Memory B cell (primary cell): ENCODE results near the gene BMPR1A.

Source experiments
- ATAC-seq: fragments of 150-1000 bp; cut with Tn5 transposase; 2 replicates; pipeline ENCODE4 v1.10.0; 2021; ENCODE audit warnings: low read depth, mild to moderate bottlenecking, moderate library complexity
- DNase-seq, 2 donors: peaks; one replicate each; pipeline ENCODE4 v3.0.0; 2022; ENCODE audit warnings: low spot score in 2 of 2
- H3K27ac Mint-ChIP-seq: one replicate; pipeline ENCODE4 v1.8.0; 2022; ENCODE audit warnings: mild to moderate bottlenecking, moderate library complexity, mixed read lengths
- H3K27me3 Mint-ChIP-seq: one replicate; pipeline ENCODE4 v1.8.0; 2022; ENCODE audit warnings: mixed read lengths
- H3K36me3 Mint-ChIP-seq: one replicate; pipeline ENCODE4 v1.8.0; 2022; ENCODE audit warnings: mild to moderate bottlenecking, mixed read lengths
- H3K4me1 Mint-ChIP-seq: one replicate; pipeline ENCODE4 v1.8.0; 2022; ENCODE audit warnings: mixed read lengths
- H3K4me3 Mint-ChIP-seq: one replicate; pipeline ENCODE4 v1.8.0; 2022; ENCODE audit warnings: mild to moderate bottlenecking, moderate library complexity, mixed read lengths
- H3K9me3 Mint-ChIP-seq: one replicate; pipeline ENCODE4 v1.8.0; 2022; ENCODE audit warnings: mixed read lengths

BMPR1A gene

GRCh38 chr10:86756511-86757112, at the start of gene BMPR1A:
TSS of gene BMPR1A (plus strand) at chr10:86756619. CDS start at chr10:86876019, 119,400 bp downstream.
- no peaks in the 10 kb centered on the region for H3K27me3 Mint-ChIP-seq
- H3K4me1 Mint-ChIP-seq, result peaks cover 30% of the 10 kb centered on the region
- H3K27ac Mint-ChIP-seq, result peak within 1 kb of the TSS; percentile 40
- ATAC-seq (peak; percentile 37), DNase-seq (no peak)
- H3K9me3 Mint-ChIP-seq, result no peaks in the 10 kb centered on the region
- no peaks in the 10 kb centered on the region for H3K36me3 Mint-ChIP-seq
- H3K4me3 Mint-ChIP-seq, result peak within 1 kb of the TSS; percentile 91

- DNase-seq (no peak), ATAC-seq (no peak)
- Mint-ChIP-seq H3K27ac (no peak overlapping the region), H3K4me1 (peaks cover 6% of the 10 kb centered on the region), H3K27me3 (no peaks in the 10 kb centered on the region), H3K9me3 (peaks cover 1% of the 10 kb centered on the region), H3K36me3 (no peaks in the 10 kb centered on the region), H3K4me3 (no peak overlapping the region)
Observed at GRCh38 chr10:86706977-86707376, 49.4 kb upstream of the BMPR1A start.

- peaks cover 1% of the 10 kb centered on the region for H3K9me3 Mint-ChIP-seq
- no peak for ATAC-seq
Observed at GRCh38 chr10:86707505-86707904, 48.9 kb upstream of the BMPR1A start.

GRCh38 chr10:86708068-86708782, 48.2 kb upstream of the BMPR1A start:
- no peak for DNase-seq
- Mint-ChIP-seq H3K9me3 (peaks cover 1% of the 10 kb centered on the region), H3K4me3 (no peak overlapping the region)

More at GRCh38 chr10:86707505-86707904, 48.9 kb upstream of the BMPR1A start:
- no peak overlapping the region for H3K27ac Mint-ChIP-seq
- H3K36me3 Mint-ChIP-seq, result no peaks in the 10 kb centered on the region
- peaks cover 10% of the 10 kb centered on the region for H3K4me1 Mint-ChIP-seq
- DNase-seq, result no peak
- no peak overlapping the region for H3K4me3 Mint-ChIP-seq
- H3K27me3 Mint-ChIP-seq, result no peaks in the 10 kb centered on the region

GRCh38 chr10:86708783-86709380, 47.5 kb upstream of the BMPR1A start:
- ATAC-seq (no peak), DNase-seq (no peak)
- no peaks in the 10 kb centered on the region for H3K27me3 Mint-ChIP-seq
- peaks cover 1% of the 10 kb centered on the region for H3K9me3 Mint-ChIP-seq
- peaks cover 10% of the 10 kb centered on the region for H3K4me1 Mint-ChIP-seq
- no peaks in the 10 kb centered on the region for H3K36me3 Mint-ChIP-seq
- H3K27ac Mint-ChIP-seq, result no peak overlapping the region
- H3K4me3 Mint-ChIP-seq, result no peak overlapping the region

More at GRCh38 chr10:86708068-86708782, 48.2 kb upstream of the BMPR1A start:
- Mint-ChIP-seq H3K36me3 (no peaks in the 10 kb centered on the region), H3K27ac (no peak overlapping the region), H3K4me1 (peaks cover 10% of the 10 kb centered on the region), H3K27me3 (no peaks in the 10 kb centered on the region)
- no peak for ATAC-seq

GRCh38 chr10:86709396-86710185, 46.8 kb upstream of the BMPR1A start:
- Mint-ChIP-seq H3K36me3 (no peaks in the 10 kb centered on the region), H3K27me3 (no peaks in the 10 kb centered on the region), H3K9me3 (peaks cover 1% of the 10 kb centered on the region), H3K27ac (peak overlapping the region; percentile 91), H3K4me3 (peak overlapping the region; percentile 97), H3K4me1 (peaks cover 10% of the 10 kb centered on the region)
- DNase-seq (no peak), ATAC-seq (no peak)

GRCh38 chr10:86710987-86711512, 45.4 kb upstream of the BMPR1A start:
- peaks cover 1% of the 10 kb centered on the region for H3K9me3 Mint-ChIP-seq

GRCh38 chr10:86711513-86712316, 44.7 kb upstream of the BMPR1A start:
- DNase-seq, result peak; percentile 47 to 62
- Mint-ChIP-seq H3K36me3 (no peaks in the 10 kb centered on the region), H3K4me1 (peaks cover 10% of the 10 kb centered on the region), H3K27ac (peak overlapping the region; percentile 96), H3K4me3 (peak overlapping the region; percentile 86), H3K27me3 (no peaks in the 10 kb centered on the region), H3K9me3 (peaks cover 1% of the 10 kb centered on the region)
- ATAC-seq, result peak; percentile 33

More at GRCh38 chr10:86710987-86711512, 45.4 kb upstream of the BMPR1A start:
- peaks cover 10% of the 10 kb centered on the region for H3K4me1 Mint-ChIP-seq
- ATAC-seq, result peak; percentile 81
- no peaks in the 10 kb centered on the region for H3K27me3 Mint-ChIP-seq
- peak; percentile 84 to 85 for DNase-seq
- H3K4me3 Mint-ChIP-seq, result peak overlapping the region; percentile 97
- H3K27ac Mint-ChIP-seq, result peak overlapping the region; percentile 91
- H3K36me3 Mint-ChIP-seq, result no peaks in the 10 kb centered on the region

GRCh38 chr10:86712317-86712707, 44.1 kb upstream of the BMPR1A start:
- Mint-ChIP-seq H3K4me3 (peak overlapping the region; percentile 86), H3K36me3 (no peaks in the 10 kb centered on the region), H3K27me3 (no peaks in the 10 kb centered on the region), H3K4me1 (peaks cover 7% of the 10 kb centered on the region), H3K27ac (peak overlapping the region; percentile 96), H3K9me3 (peaks cover 1% of the 10 kb centered on the region)
- peak in 1 of 2 donors; percentile 61 for DNase-seq
- peak; percentile 61 for ATAC-seq

GRCh38 chr10:86715156-86715795, 41.1 kb upstream of the BMPR1A start:
- no peak for ATAC-seq
- H3K4me1 Mint-ChIP-seq, result peaks cover 7% of the 10 kb centered on the region
- H3K27me3 Mint-ChIP-seq, result no peaks in the 10 kb centered on the region
- no peaks in the 10 kb centered on the region for H3K36me3 Mint-ChIP-seq
- H3K9me3 Mint-ChIP-seq, result no peaks in the 10 kb centered on the region
- H3K27ac Mint-ChIP-seq, result no peak overlapping the region
- DNase-seq, result no peak
- H3K4me3 Mint-ChIP-seq, result no peak overlapping the region

- Mint-ChIP-seq H3K27me3 (peaks cover 1% of the 10 kb centered on the region), H3K27ac (no peak overlapping the region), H3K9me3 (no peaks in the 10 kb centered on the region), H3K4me1 (peaks cover 5% of the 10 kb centered on the region), H3K36me3 (no peaks in the 10 kb centered on the region), H3K4me3 (no peak overlapping the region)
- no peak for DNase-seq
- ATAC-seq, result no peak
Observed at GRCh38 chr10:86715836-86716235, 40.6 kb upstream of the BMPR1A start.

- H3K4me1 Mint-ChIP-seq, result peaks cover 3% of the 10 kb centered on the region
- no peak overlapping the region for H3K4me3 Mint-ChIP-seq
- H3K36me3 Mint-ChIP-seq, result no peaks in the 10 kb centered on the region
Observed at GRCh38 chr10:86716466-86716865, 40.0 kb upstream of the BMPR1A start.

More at GRCh38 chr10:86716466-86716865, 40.0 kb upstream of the BMPR1A start:
- no peak overlapping the region for H3K27ac Mint-ChIP-seq
- no peak for ATAC-seq
- no peak for DNase-seq
- H3K9me3 Mint-ChIP-seq, result no peaks in the 10 kb centered on the region
- peaks cover 3% of the 10 kb centered on the region for H3K27me3 Mint-ChIP-seq
